Ishikawa (cell line): ENCODE data around the gene PLPP4.

Experiments
- MAX ChIP-seq: IDR thresholded peaks from 2 replicates; pipeline ENCODE4 v1.6.1; 2012
- REST ChIP-seq: IDR thresholded peaks from 2 replicates; pipeline ENCODE4 v1.6.1; 2012; ENCODE audit warnings: low read depth, mild to moderate bottlenecking
- YY1 ChIP-seq: IDR thresholded peaks from 2 replicates; pipeline ENCODE4 v1.6.1; 2012; ENCODE audit warnings: low read depth

GRCh38 chr10:120575411-120575810, 118.4 kb downstream of the PLPP4 start:
- no peak for TF ChIP-seq YY1
- TF ChIP-seq REST = no peak
- TF ChIP-seq MAX = no peak
